GM19468 (cell line): ENCODE results near the gene USP5.
"Not testable (repeated sequence)": the region's sequence is repeated elsewhere in the genome, so short reads cannot be mapped to it uniquely, and the experiment has no call there.

Source experiments
- ATAC-seq: cut with Tn5 transposase; IDR thresholded peaks from one replicate; pipeline ENCODE4 v1.9.1; 2021; ENCODE audit warnings: mild to moderate bottlenecking, moderate library complexity, moderate number of reproducible peaks; ENCODE audit not compliant: unreplicated experiment; ENCODE audit errors: extremely low read depth

USP5 gene

DNA sequence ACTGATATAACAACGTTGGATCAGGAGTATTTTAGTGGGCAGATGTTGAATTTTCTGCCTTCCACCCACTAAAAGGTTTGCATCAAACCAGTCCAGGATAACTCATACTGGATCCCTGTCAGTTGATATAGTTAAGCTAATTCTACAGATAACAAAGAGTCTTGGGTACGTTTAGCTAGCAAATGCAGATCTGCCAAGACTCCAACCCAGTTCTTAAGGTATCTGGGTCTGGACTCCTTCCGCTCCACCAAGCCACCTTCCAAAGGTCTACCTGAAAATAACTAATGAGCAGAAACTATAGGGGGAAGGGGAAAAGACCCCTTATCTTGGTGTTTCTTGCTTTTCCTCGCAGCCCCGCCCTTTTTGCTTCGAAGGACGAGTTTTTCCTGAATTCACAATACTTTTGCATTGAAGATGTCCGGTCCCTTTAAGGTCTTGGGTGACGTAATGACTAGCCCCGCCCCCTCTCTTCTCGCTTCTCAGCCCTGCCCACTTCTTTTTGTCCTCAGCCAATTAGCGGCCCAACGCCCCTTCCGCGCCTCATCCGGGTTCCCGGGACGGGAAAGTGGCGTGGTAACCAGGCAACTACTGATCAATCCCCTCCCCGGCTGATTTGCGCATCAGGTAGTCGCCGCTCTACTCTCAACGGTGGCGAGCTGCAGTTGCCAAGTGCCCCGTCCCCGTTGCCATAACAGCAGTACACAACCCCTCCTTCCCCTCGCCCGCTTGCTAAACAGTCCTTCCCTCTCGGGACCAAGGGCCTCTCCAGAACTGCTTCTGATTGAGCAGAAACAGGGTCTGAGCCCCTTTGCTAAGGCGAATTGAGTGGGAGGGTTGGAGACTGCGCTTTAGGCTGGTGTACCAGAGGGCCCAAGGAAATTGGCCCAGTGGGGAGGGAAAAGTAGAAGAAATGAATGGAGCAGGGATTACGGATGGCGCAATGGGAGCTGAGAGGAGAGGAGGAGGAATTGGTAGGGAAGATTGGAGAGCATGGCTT, 52.6 kb downstream of the USP5 start, which contains the start of gene LRRC23:
Gene LRRC23 (plus strand): TSS at position 543 of the 997 bp plus-strand sequence. CDS start 812 bp downstream, outside the sequence.
- peak; percentile 54 for ATAC-seq

DNA sequence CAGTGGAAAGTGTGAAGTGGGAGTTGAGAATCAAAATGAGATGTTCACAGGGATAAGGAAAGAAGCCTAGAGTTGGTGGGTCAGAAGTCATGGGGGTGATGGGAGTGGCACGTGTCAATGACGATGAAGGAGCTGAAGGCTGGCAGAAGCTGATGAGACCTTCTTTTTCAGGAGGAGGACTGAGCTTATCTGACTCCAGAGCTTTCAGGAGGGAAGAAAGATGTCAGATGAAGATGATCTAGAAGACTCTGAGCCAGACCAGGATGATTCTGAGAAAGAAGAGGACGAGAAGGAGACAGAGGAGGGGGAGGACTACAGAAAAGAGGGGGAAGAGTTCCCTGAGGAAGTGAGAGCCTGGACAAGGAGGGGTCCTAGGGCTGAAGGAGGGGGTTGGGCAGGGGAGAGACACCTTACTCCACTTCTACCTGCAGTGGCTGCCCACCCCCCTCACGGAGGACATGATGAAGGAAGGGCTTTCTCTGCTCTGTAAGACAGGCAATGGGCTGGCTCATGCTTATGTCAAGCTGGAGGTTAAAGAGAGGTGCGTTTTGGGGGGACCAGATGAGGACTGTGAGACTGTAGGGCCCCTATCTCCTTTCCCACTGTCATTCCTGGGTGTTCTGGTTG, 53.6 kb downstream of the USP5 start:
- no peak for ATAC-seq

DNA sequence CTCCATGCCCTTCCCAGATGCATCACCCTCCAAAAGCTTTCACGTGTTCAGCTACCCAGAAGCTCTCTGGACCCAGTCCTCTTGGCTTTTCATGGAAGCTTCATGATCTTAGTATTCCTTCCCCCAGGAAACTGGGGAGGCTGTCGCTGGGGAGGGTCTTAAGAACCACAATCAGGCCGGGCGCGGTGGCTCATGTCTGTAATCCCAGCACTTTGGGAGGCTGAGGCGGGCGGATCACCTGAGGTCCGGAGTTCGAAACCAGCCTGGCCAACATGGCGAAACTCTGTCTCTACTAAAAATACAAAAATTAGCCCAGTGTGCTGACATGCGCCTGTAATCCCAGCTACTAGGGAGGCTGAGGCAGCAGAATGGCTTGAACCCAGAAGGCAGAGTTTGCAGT, 56.2 kb downstream of the USP5 start:
- not testable (repeated sequence) for ATAC-seq

DNA sequence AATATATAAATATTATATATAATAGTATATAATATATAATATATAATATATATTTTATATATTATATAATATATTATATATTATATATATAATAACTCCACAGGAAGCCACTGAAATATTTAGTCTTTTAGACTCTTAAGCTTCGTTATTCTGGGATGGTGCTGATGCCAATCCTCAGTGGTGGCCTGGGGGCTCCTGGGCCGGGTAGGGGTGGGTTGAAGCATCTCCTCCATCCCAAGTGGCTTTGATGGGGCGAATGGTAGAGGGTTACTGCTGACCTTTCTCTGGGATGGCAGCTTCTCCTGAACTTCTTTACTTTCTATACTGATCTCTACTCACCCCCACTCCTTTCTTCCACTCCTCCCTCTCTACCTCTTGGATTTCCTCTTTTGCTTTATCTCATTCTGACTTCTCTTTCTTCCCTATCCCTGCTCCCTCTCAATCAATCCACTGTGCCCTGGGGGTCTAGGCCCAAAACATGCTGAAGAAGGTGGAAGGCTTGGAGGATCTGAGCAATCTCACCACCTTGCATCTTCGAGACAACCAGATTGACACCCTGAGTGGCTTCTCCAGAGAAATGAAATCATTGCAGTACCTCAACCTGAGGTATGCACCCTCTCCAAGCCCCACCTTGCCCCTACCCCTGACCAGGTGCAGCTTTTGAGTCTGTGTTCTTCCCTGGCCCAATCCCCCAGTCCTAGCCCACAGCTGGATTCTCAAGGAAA, 57.6 kb downstream of the USP5 start:
- no peak for ATAC-seq

DNA sequence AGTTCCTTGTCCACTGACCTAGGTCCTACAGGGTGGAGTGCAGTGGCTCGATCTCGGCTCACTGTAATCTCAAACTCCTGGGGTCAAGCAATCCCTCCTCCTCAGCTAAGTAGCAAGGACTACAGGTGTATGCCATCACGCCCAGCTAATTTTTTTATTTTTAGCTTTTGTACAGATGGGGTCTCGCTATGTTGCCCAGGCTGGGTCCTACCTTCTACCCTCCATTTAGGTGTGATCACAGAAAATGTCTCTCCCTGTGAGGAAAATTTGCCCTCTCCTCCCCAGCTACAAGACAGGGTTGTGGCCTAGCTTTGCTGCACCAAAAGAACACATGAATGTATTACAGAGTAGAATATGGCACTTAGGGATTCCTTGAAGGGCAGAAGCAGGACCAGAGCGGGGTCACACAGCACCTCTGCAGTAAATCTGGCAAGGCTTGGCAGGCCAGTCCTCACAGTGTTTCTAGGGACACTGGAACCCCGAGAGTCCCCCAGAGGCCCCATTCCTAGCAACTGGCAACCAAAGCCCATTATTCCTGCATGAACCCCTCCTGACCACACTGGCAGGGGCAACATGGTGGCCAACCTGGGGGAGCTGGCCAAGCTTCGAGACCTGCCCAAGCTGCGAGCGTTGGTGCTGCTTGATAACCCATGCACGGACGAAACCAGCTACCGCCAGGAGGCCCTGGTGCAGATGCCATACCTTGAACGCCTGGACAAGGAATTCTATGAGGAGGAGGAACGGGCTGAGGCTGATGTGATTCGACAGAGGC, 60.4 kb downstream of the USP5 start:
- no peak for ATAC-seq

DNA sequence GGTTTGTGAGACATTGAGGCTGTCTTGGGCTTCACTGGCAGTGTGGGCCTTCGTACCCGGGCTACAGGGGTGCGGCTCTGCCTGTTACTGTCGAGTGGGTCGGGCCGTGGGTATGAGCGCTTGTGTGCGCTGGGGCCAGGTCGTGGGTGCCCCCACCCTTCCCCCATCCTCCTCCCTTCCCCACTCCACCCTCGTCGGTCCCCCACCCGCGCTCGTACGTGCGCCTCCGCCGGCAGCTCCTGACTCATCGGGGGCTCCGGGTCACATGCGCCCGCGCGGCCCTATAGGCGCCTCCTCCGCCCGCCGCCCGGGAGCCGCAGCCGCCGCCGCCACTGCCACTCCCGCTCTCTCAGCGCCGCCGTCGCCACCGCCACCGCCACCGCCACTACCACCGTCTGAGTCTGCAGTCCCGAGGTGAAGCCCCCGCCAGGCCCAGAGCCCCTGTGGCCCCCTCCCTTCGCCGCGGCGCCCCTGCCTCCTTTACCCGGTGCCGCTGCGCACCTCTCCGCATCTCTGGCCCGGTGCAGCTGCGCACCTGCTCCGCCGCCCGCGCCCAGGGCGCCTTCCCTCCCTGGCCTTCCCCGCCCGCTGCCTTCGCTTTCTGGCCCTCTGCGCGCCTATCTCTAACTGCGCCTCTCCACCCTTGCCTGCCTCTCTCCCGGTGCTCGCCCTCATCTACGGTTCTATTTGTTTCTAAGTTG, 62.4 kb downstream of the USP5 start, which contains the start of gene ENO2:
Gene ENO2 (plus strand): TSS at position 335 of the 701 bp plus-strand sequence. CDS start 1,253 bp downstream, outside the sequence.
- no peak for ATAC-seq

DNA sequence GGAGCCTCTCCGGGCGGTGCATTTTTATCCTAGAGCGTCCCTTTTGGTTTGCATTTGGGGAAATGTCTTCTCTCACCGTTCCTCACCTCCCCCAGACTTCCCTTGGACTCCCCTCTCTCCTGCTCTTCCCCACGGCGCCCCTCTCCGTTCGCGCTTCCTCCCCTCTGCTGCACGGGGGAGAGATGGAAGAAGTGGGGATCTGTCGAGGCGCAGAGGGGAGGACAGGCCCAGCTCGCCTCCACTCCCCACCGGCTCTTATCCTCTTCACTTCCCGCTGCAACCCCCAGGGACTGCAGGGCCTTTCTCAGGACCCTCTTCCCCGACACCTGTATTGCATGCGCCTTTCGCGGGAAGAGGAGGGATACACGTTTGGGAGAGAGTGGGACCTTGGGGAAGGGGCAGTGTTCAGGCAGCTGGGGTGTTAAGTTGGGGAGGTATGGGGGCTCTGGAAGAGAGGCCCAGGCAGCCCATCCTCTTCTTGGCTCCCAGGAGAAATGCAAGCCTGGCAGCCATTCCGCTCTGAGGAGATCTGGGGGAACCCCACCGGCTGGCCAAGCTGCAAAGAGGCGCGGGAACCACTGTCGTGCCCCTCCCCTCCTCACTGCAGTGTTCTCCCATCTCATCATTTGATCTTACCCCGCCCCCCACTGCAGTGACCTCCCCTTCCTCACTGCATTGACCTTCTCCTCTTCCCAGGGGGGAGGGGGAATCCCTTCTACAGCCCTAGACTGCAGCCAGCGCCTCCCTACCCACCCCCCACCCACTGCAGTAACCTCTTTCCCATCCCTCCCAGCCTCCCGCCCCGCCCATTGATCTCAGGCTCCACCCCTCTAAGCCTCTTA, 63.2 kb downstream of the USP5 start:
- no peak for ATAC-seq

DNA sequence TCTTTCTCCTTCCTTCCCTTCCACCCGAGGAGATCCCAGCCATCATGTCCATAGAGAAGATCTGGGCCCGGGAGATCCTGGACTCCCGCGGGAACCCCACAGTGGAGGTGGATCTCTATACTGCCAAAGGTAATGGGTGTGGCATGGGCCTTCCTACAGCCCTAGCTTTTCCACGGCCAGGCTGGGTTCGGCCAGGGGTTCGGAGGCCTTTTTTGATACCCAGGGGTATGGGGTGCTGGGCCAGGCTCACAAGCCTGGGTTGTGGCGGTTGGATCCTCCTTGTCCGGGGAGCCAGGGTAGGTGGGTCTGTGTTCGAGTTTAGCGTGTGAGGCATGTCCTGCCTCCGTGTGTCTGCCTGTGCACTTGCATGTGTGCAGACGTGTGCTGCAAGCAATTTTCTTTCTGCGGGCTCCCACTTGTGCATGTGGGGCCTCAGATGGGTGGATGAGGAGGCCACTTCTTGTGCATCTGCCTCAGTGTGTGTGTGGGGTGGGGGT, 63.9 kb downstream of the USP5 start:
- no peak for ATAC-seq
